NCI-H748 (cell line): ENCODE measurements around the gene ANKEF1.
A peak's percentile ranks its signal among the peaks of the same experiment; 100 is the strongest.
"Not testable (repeated sequence)": the region's sequence is repeated elsewhere in the genome, so short reads cannot be mapped to it uniquely, and the experiment has no call there.

Source experiments
- DNase-seq: peaks from one replicate; lab custom pipeline; 2025; ENCODE audit not compliant: unreplicated experiment; lab: John Stamatoyannopoulos, UW

The ANKEF1 gene

DNA sequence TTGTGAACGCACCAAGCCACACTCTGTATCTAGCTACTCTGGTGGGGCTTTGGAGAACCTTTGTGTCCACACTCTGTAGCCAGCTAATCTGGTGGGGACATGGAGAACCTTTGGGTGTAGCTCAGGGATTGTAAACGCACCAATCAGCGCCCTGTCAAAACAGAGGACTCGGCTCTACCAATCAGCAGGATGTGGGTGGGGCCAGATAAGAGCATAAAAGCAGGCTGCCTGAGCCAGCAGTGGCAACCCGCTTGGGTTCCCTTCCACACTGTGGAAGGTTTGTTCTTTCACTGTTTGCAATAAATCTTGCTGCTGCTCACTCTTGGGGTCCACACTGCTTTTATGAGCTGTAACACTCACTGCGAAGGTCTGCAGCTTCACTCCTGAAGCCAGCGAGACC is 2.5 kb upstream of the ANKEF1 start:
- DNase-seq, result not testable (repeated sequence)

GRCh38 chr20:10033905-10034650 is 709 bp upstream of the ANKEF1 start:
- no peak for DNase-seq

GRCh38 chr20:10036321-10036720 is 1.5 kb downstream of the ANKEF1 start:
- not testable (repeated sequence) for DNase-seq

DNA sequence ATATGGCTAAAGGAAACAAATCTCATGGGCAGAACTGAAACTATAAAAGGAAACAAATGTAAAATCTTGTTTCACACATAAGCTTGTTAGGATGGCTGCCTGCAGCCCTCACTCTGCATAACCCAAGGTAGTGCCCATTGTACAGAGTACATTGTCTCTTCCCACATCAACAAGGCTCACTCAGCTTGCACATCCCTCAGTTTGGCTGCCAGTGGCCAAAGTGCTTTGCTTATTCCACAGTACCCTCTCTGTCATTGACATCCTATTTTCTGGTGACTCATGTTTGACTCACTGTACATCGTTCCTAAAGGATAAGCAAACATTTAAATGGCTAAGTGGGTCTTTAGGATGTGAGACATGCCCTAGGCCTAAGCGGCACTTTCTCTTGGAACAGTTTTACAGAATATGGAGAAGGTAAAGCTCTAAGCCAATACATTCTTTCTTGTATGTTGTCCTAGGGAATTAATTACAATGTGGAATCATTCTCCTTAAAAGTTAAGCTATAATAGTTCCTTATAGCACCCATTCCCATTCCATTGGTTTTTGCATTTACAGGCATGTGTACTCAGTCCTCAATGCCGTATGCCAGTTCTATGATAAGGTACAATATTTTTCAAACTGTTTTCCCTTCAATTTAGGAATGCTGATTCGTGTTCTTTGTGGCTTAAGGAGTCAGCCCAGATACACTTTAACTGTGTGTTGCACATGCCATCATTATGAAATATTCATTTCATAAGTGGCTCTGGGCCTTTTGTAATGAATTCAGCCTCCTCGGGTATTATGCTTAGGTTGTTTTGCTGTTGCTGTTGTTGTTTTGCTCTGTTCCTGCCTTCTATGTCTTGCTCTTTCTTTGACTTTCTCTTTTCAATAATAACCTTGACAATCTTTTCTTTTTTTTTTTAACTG is 5.5 kb downstream of the ANKEF1 start:
- DNase-seq, result peak; percentile 28

DNA sequence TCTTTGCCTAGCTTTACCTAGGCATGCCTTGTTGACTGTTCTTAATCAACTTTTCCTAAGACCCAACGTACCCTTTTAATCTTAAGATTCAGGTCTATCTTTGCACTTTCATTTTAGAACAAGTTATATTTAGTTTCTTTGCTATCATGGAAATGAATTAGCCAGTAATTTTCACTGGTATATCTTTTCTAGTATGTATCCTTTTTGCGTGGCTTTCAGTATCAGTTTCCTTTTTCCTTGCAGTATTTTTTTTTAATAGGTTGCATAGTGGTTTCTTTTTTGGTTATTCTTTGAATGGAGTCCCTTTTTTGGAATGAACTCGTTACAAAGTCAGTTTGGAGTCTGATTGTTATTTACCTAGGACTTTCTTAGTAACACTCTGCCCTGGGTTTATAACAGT is 7.3 kb downstream of the ANKEF1 start:
- no peak for DNase-seq

GRCh38 chr20:10047427-10047826 is 12.6 kb downstream of the ANKEF1 start:
- peak; percentile 34 for DNase-seq

- DNase-seq, result no peak
Observed at GRCh38 chr20:10051185-10051584, 16.4 kb downstream of the ANKEF1 start.

GRCh38 chr20:10059006-10059405 is 24.2 kb downstream of the ANKEF1 start:
- no peak for DNase-seq

- DNase-seq, result no peak
Observed at GRCh38 chr20:10060226-10060625, 25.4 kb downstream of the ANKEF1 start.

- no peak for DNase-seq
Observed at GRCh38 chr20:10061641-10062040, 26.9 kb downstream of the ANKEF1 start.

DNA sequence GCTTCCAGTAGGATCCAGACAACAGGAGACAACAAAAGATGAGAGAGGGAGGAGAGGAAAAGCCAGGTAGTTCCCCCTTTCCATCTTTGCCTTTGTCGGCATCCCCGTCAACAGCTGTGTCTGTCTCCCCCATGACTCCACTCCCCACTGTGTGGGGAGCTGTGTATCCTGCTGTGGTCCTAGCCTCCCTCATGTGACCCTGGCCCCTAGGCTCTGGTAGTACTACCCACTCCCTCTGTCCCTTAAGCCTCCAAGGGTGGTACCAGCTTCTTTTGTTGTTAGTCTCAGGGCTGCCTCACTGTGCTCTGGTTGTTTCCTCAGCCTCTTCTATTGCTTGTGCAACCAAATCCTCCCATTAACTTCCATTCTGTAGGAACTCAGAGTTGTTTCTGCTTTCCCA is 28.7 kb downstream of the ANKEF1 start:
- no peak for DNase-seq

GRCh38 chr20:10064611-10065010 is 29.8 kb downstream of the ANKEF1 start:
- no peak for DNase-seq

- no peak for DNase-seq
Observed at GRCh38 chr20:10065154-10065833, 30.5 kb downstream of the ANKEF1 start.

DNA sequence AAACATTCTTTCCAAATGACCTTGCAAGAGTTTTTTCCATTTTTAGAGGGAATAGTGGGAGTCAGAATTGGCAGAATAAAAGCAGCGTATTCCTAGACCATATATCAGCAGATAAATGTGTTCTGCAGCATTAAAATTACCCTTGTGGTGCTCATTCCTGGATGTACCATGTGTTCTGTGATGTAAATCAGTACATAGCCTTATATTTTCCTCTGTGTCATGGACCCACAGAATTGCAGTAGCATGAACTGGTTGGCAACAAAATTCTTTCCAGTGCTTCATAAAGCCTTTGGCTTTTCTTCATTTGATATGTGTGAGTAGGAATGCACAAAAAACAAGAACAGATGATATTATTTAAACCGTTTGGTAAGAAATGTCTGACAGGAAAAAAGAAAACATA is 32.5 kb downstream of the ANKEF1 start:
- DNase-seq, result no peak

GRCh38 chr20:10074513-10074912 is 39.7 kb downstream of the ANKEF1 start:
- no peak for DNase-seq

DNA sequence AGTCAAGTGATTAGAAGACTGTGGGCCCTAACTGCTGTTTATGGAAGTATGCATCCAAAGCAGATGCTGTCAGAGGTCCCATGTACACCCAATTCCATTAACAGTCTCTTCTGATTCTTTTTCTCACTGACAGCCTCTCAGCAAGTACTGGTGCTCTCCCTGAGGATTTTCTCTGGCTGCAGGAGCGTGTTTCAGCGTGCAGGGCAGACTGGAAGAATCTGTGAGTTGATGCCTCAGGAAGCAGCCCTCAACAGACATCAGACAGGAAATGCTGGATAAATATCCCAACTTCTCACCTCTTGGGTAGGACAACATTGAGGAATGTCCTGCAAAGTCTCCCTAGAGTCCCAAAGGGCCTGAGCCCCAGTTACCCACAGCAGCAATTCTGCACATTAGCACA is 40.8 kb downstream of the ANKEF1 start:
- DNase-seq, result no peak

DNA sequence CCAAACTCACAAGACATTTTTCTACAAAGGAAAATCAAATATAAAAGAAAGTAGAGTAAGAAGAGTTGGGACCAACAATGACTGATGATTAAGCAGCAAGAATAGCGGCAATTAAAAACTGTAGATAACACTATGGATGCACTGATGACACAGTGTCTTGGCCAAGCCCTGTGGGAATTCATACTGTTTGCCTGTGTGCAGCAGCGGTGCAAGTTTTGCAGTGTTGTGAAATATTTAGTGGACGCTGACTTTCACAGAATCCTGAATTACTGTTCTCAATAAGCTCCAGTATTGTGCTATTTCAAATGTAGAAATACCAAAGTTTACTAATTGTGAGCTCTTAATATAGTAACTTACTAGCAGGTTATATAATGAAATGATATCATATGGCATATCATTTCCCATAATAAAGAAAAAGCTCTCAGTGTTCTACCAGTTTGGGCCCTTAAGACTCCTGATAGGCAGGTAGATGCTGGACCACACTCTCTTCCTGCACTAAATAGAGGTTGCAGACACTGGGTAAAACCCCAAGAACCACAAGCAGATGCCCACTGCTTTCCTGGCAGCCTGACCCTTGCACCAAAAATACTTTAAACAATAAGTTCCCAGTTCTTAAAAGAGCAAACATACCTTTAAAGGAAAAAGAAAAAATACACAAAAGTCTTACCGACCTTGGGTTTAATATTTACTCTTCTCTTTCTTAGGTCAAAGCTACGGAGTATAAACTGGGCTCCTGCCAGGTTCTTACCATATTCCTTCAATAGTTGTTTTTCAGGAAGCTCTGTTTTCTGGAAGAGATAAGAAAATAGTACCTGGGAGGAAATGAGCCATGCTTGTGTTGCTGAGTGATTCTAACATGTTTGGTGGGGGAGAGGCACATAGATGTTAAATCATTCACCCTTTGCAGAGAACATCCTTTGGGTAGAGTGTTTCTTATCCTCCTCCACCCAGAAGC is 41.6 kb downstream of the ANKEF1 start:
- no peak for DNase-seq

DNA sequence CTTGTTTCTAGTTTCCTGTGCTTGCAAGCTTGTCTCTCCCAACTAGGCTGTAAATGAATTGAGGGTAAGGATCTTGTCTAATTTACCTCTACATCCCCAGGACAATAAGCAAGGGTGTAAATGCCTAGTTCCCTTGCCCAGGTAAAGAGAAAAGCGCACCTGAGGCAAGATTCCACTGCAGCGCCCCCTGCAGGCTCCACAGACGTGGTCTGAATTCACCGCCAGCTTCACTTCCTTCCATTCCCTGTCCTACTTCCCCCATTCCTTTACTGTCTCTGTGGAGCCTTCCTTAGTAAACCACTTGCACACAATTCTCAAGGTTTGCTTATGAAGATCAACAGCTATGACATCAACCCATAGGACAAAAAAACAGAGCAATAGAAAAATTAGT is 42.3 kb downstream of the ANKEF1 start:
- DNase-seq, result peak; percentile 34

- peak; percentile 62 for DNase-seq
Observed at GRCh38 chr20:10077886-10078285, 43.1 kb downstream of the ANKEF1 start.

DNA sequence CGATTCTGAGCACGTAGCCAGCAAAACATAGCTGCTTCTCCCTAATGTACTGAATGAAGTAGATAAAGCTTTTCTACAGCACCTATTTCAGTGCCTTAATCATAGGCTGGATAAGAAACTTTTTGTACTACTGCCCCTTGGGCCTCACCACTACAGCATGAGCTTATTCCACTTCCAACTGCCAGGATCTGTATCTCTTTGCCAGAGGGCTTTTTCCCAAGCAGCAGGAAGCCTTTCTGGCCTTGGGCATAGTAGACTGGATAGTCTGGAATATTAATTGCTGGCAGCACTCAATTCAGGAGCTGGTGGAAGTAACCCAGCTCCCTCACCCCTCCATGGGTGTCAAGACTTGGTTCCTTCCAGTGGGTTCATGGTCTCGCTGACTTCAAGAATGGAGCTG is 43.6 kb downstream of the ANKEF1 start:
- no peak for DNase-seq

- DNase-seq, result no peak
Observed at GRCh38 chr20:10079964-10080363, 45.2 kb downstream of the ANKEF1 start.
